Measurements from ENCODE around the gene SH3RF1. TPM values are rescaled to one million over a fixed set of nuclear protein-coding genes. Genes with fewer than 3 reads are reported as not detected.

The SH3RF1 gene
- total RNA-seq, 1 donor from 2014 or later, result 35.2 TPM

GRCh38 chr4:169079942-169080827 is 190.6 kb downstream of the SH3RF1 start:
- peaks cover 4% of the 10 kb centered on the region for H3K27me3 Mint-ChIP-seq (ENCODE audit: unreplicated experiment)

GRCh38 chr4:169074117-169074516 is 196.6 kb downstream of the SH3RF1 start:
- peaks cover 12% of the 10 kb centered on the region for H3K4me1 Mint-ChIP-seq (ENCODE audit: low read depth, unreplicated experiment)
- H3K27ac Mint-ChIP-seq (ENCODE audit: unreplicated experiment), result no peak overlapping the region
- H3K36me3 Mint-ChIP-seq (ENCODE audit: unreplicated experiment), result no peaks in the 10 kb centered on the region

More at GRCh38 chr4:169079942-169080827, 190.6 kb downstream of the SH3RF1 start:
- no peaks in the 10 kb centered on the region for H3K4me1 Mint-ChIP-seq (ENCODE audit: low read depth, unreplicated experiment)
- no peak overlapping the region for H3K27ac Mint-ChIP-seq (ENCODE audit: unreplicated experiment)
- no peaks in the 10 kb centered on the region for H3K36me3 Mint-ChIP-seq (ENCODE audit: unreplicated experiment)
- H3K4me3 Mint-ChIP-seq (ENCODE audit: unreplicated experiment), result no peak overlapping the region
- peaks cover 5% of the 10 kb centered on the region for H3K9me3 Mint-ChIP-seq (ENCODE audit: unreplicated experiment)
- DNase-seq, result no peak
- no peak for TF ChIP-seq CTCF (IDR thresholded peaks at IDR 0.05; ENCODE audit: partially characterized antibody, unreplicated experiment)

GRCh38 chr4:169071747-169072146 is 199.0 kb downstream of the SH3RF1 start:
- Mint-ChIP-seq H3K4me3 (ENCODE audit: unreplicated experiment) (no peak overlapping the region), H3K9me3 (ENCODE audit: unreplicated experiment) (peaks cover 2% of the 10 kb centered on the region), H3K36me3 (ENCODE audit: unreplicated experiment) (no peaks in the 10 kb centered on the region), H3K27me3 (ENCODE audit: unreplicated experiment) (peaks cover 4% of the 10 kb centered on the region), H3K27ac (ENCODE audit: unreplicated experiment) (no peak overlapping the region), H3K4me1 (ENCODE audit: low read depth, unreplicated experiment) (peaks cover 12% of the 10 kb centered on the region)
- DNase-seq, result no peak
- no peak for TF ChIP-seq CTCF (IDR thresholded peaks at IDR 0.05; ENCODE audit: partially characterized antibody, unreplicated experiment)

More at GRCh38 chr4:169074117-169074516, 196.6 kb downstream of the SH3RF1 start:
- DNase-seq, result no peak
- peaks cover 4% of the 10 kb centered on the region for H3K27me3 Mint-ChIP-seq (ENCODE audit: unreplicated experiment)
- no peak for TF ChIP-seq CTCF (IDR thresholded peaks at IDR 0.05; ENCODE audit: partially characterized antibody, unreplicated experiment)
- H3K4me3 Mint-ChIP-seq (ENCODE audit: unreplicated experiment), result no peak overlapping the region
- peaks cover 2% of the 10 kb centered on the region for H3K9me3 Mint-ChIP-seq (ENCODE audit: unreplicated experiment)

GRCh38 chr4:169070895-169071218 is 199.9 kb downstream of the SH3RF1 start:
- Mint-ChIP-seq H3K27ac (ENCODE audit: unreplicated experiment) (no peak overlapping the region), H3K36me3 (ENCODE audit: unreplicated experiment) (no peaks in the 10 kb centered on the region), H3K4me1 (ENCODE audit: low read depth, unreplicated experiment) (peaks cover 12% of the 10 kb centered on the region), H3K4me3 (ENCODE audit: unreplicated experiment) (no peak overlapping the region), H3K27me3 (ENCODE audit: unreplicated experiment) (peaks cover 4% of the 10 kb centered on the region), H3K9me3 (ENCODE audit: unreplicated experiment) (peaks cover 2% of the 10 kb centered on the region)
- no peak for DNase-seq
- TF ChIP-seq CTCF (IDR thresholded peaks at IDR 0.05; ENCODE audit: partially characterized antibody, unreplicated experiment), result no peak

Measured in glutamatergic neuron (in vitro differentiated cells).